Adrenal gland (tissue), 12 donors: Measurements from ENCODE around the gene FTSJ1. TPM values are rescaled to one million over a fixed set of nuclear protein-coding genes. Genes with fewer than 3 reads are reported as not detected.

ENCODE experiments used
- DNase-seq, 7 donors: peaks; one replicate each; pipeline ENCODE4 v3.0.0-alpha.2; 2019 to 2020
- H3K27ac ChIP-seq, 5 donors: fragments of 200-600 bp; sonication (generic) in 4 of 5; 1 replicate in 3 of 5; 2 replicates in 2 of 5; pipeline versions ENCODE4 v1.5.1 to v1.8.0; 2016 to 2020; ENCODE audit warnings: mild to moderate bottlenecking in 1 of 5
- H3K27me3 ChIP-seq: fragments of 200-600 bp; 2 replicates; pipeline ENCODE4 v1.8.0; 2021
- H3K36me3 ChIP-seq, 2 donors: fragments of 200-600 bp; replicated peaks in 1 of 2; 1 replicate in 1 of 2; 2 replicates in 1 of 2; pipeline versions ENCODE4 v1.5.1 to v1.8.0; 2018 to 2022
- H3K4me1 ChIP-seq, 2 donors: fragments of 200-600 bp; replicated peaks in 1 of 2; 1 replicate in 1 of 2; 2 replicates in 1 of 2; pipeline versions ENCODE4 v1.5.1 to v1.8.0; 2018 to 2021
- H3K4me3 ChIP-seq, 4 donors: fragments of 200-600 bp; sonication (generic) in 3 of 4; one replicate each; pipeline ENCODE4 v1.5.1; 2016 to 2018
- H3K9me3 ChIP-seq, 3 donors: fragments of 200-600 bp; sonication (generic) in 1 of 3; replicated peaks in 1 of 3; 1 replicate in 2 of 3; 2 replicates in 1 of 3; pipeline versions ENCODE4 v1.5.1 to v1.8.0; 2016 to 2021
- POLR2A ChIP-seq, 2 donors: fragments of 450-650 bp; IDR thresholded peaks; one replicate each; pipeline ENCODE4 v1.6.1; 2017; ENCODE audit warnings: antibody characterized with exemption in 2 of 2, mild to moderate bottlenecking in 2 of 2, moderate library complexity in 1 of 2
- WGBS, 4 donors: extraction: QIAGEN DNeasy Blood & Tissue Kit in 2 of 4; methylation state at CpG; one replicate each; pipeline versions ENCODE4 v1.1.5 to v1.1.7; 2013 to 2017; 5-methylcytosine and 5-hydroxymethylcytosine counted together
- intact Hi-C, 2 donors: fragments of 100-400 bp; cut with DNase I; formaldehyde crosslinking; loops; one replicate each; pipeline versions ENCODE4 v1.14.1 to v1.15.0; 2022 to 2023
- polyA plus RNA-seq, 3 donors: library from polyadenylated mRNA; stranded (reverse); fragments of 200-250 nt in 2 of 3; fragments of 350-450 nt in 1 of 3; fragmentation: Illumina TruSeq in 1 of 3; extraction: RNeasy Lipid Tissue Mini Kit (QIAGEN cat#74804) in 1 of 3; gene quantifications; one replicate each; pipeline ENCODE4 v1.2.3, GENCODE V29; 2013 to 2014
- total RNA-seq, 9 donors: library from RNA; depleted of rRNA in 4 of 9; stranded (reverse); fragments of >200 nt in 4 of 9; fragments of 120-200 nt in 1 of 9; fragmentation: NEBNext Ultra II Directional in 1 of 9; extraction: Animal tissue kit (Norgen Biotek cat#: 25700) in 1 of 9; gene quantifications; one replicate each; pipeline versions ENCODE4 v1.1.0 to v1.2.4, GENCODE V29; 2013 to 2023
- TF ChIP-seq, protein P1 (sequence below), 6 experiments: fragments of 450-650 bp in 4 of 6; fragments of 200-600 bp in 2 of 6; sonication (generic) in 1 of 6; IDR thresholded peaks; 1 replicate in 5 of 6; 2 replicates in 1 of 6; pipeline versions ENCODE4 v1.5.1 to v1.8.0; 2016 to 2021; ENCODE audit warnings: antibody characterized with exemption in 6 of 6, mild to moderate bottlenecking in 2 of 6, moderate library complexity in 1 of 6
- donor health status: healthy with polysubstance abuse.
- donor health status: Bipolar disorder and iron deficiency.
- donor health status: DM: yes; HTN: yes; CAD: no.
- donor health status: DM: no; HTN: no; CAD: no.
- donor health status: DM: no; HTN: no; CAD: no.
- donor health status: DM: yes; HTN: yes; CAD: no.

Gene FTSJ1
- total and polyA plus RNA-seq, 12 donors: 27.8 to 83.4 (median 42.6) TPM

DNA sequence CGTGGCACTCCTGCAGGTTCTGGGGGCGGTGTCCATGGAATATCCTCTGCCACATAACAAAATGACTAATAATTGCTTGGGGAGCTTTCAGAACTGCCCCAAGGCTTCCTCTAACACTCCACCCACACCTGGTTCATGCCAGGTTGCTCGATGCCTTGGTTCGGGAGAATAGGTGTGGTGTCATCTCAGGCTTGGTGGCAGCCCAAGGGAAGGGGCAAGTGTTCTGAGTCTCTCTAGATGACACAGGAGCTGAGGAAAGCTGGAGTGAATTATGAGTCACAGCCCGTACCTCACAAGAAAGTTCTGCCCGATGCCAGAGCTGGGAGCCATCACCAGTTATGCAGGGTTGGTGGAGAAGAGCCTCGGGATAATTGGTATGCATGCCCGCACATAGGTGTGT, 14.7 kb downstream of the FTSJ1 start:
- Histone ChIP-seq H3K27me3 (no peaks in the 10 kb centered on the region), H3K36me3 (no peaks in the 10 kb centered on the region), H3K4me1 (no peaks in the 10 kb centered on the region), H3K27ac (no peak overlapping the region), H3K4me3 (no peak overlapping the region), H3K9me3 (no peaks in the 10 kb centered on the region)
- intact Hi-C loops: loop anchor here in 1 of 2 donors (10.0 kb wide), 1 partner anchor 406 kb away; no protein-coding TSS in a partner anchor
- 55 to 80% (median 64%) methylated on average over 1 to 8 of the region's 8 CpGs for WGBS, 4 donors
- TF ChIP-seq POLR2A (IDR thresholded peaks at IDR 0.05): no peak
- TF ChIP-seq, protein P1, sequence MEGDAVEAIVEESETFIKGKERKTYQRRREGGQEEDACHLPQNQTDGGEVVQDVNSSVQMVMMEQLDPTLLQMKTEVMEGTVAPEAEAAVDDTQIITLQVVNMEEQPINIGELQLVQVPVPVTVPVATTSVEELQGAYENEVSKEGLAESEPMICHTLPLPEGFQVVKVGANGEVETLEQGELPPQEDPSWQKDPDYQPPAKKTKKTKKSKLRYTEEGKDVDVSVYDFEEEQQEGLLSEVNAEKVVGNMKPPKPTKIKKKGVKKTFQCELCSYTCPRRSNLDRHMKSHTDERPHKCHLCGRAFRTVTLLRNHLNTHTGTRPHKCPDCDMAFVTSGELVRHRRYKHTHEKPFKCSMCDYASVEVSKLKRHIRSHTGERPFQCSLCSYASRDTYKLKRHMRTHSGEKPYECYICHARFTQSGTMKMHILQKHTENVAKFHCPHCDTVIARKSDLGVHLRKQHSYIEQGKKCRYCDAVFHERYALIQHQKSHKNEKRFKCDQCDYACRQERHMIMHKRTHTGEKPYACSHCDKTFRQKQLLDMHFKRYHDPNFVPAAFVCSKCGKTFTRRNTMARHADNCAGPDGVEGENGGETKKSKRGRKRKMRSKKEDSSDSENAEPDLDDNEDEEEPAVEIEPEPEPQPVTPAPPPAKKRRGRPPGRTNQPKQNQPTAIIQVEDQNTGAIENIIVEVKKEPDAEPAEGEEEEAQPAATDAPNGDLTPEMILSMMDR (IDR thresholded peaks at IDR 0.05): no peak
- DNase-seq: no peak

DNA sequence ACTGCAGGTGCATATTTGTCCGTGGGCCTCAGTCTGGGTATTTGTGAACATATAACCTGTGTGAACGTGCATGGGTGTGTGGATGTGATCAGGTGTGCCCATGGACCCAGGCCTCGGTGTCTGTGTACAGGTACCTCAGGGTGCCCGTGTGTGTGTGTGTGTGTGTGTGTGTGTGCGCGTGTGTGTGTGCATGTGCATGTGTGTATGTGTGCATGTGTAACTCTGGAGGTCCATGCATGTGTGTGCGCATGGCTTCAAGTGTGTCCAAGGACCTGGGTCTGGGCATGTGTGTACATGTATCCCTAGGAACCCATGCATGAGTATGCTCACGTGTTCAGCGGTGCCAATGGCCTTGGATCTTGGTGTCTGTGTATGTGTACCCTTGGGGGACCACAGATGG, 15.8 kb downstream of the FTSJ1 start:
- Histone ChIP-seq H3K36me3 (no peaks in the 10 kb centered on the region), H3K4me3 (no peak overlapping the region), H3K9me3 (no peaks in the 10 kb centered on the region), H3K27me3 (no peaks in the 10 kb centered on the region), H3K4me1 (no peaks in the 10 kb centered on the region), H3K27ac (no peak overlapping the region)
- DNase-seq: no peak
- intact Hi-C loops: loop anchor here in 1 of 2 donors (10.0 kb wide), 1 partner anchor 407 kb away; no protein-coding TSS in a partner anchor
- 80 to 91% (median 84%) methylated on average over 1 to 9 of the region's 9 CpGs for WGBS, 4 donors
- TF ChIP-seq, protein P1 (IDR thresholded peaks at IDR 0.05): no peak
- no peak for TF ChIP-seq POLR2A (IDR thresholded peaks at IDR 0.05)

DNA sequence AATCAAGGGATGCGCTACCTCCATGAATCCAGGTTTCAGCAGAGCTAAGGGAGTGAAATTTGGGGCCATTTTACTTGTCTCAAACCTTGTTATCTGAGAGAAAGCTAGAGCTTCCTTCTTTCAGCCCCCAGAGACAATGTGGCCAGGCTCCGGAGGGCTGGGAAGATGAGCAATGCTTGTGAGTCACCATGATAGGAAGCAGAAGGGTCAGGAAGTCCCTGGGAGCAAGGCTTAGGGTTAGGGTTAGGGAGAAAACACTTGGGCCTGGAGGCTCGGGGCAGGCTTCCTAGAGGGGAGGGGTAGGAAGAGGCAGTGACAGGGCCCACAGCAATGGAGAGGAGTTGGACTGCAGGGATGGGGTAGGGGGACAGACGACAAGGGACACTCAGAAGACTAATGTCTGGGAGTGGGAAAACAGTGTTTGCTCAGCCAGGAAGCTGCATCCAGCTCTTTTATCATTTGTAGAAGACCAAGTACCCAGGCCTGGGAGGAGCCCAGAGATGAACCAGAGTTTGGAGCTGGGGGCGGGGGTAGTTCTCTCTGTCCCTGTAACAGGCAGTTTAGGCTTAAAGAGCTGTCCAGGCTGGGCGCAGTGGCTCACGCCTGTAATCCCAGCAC, 16.4 kb downstream of the FTSJ1 start:
- TF ChIP-seq, protein P1 (IDR thresholded peaks at IDR 0.05): no peak
- Histone ChIP-seq H3K4me3 (no peak overlapping the region), H3K27ac (peak overlapping the region in 1 of 5 donors; percentile 3), H3K4me1 (no peaks in the 10 kb centered on the region), H3K27me3 (no peaks in the 10 kb centered on the region), H3K9me3 (no peaks in the 10 kb centered on the region), H3K36me3 (no peaks in the 10 kb centered on the region)
- 51 to 71% (median 67%) methylated on average over 6 to 7 of the region's 7 CpGs for WGBS, 4 donors
- DNase-seq: peak in 1 of 7 donors; percentile 11
- intact Hi-C loops: loop anchor here in 1 of 2 donors (10.0 kb wide), 1 partner anchor 408 kb away; no protein-coding TSS in a partner anchor

DNA sequence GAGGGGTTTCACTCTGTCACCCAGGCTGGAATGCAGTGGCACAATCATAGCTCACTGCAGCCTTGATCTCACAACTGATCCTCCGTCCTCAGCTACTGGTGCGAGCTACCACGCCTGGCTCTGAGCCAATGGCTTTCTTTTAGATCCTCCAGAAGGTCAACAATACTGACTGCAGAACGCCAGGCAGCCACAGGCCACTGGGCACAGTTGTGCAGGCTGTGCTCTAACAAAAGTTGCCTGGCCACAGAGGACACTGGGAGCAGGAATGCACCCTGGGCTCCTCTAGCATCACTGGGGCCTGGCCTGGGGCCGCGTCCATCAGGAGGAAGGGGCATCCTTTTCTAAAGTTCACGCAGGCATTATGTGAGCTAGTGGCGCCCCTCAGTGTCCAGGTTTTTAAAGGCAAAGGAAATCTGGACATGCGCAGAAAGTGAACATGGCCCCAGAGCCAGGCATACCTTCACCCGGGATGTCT, 17.9 kb downstream of the FTSJ1 start:
- TF ChIP-seq, protein P1 (IDR thresholded peaks at IDR 0.05): peak in 5 of 6 experiments; percentile 23 to 48 (median 38)
- no peak for TF ChIP-seq POLR2A (IDR thresholded peaks at IDR 0.05)
- intact Hi-C loops: loop anchor here in 1 of 2 donors (10.0 kb wide), 1 partner anchor 409 kb away; no protein-coding TSS in a partner anchor

More for the DNA sequence above, 17.9 kb downstream of the FTSJ1 start:
- 9 to 36% (median 24%) methylated on average over 7 to 10 of the region's 10 CpGs for WGBS, 4 donors
- H3K36me3 ChIP-seq: no peaks in the 10 kb centered on the region
- no peak overlapping the region for H3K4me3 ChIP-seq
- no peaks in the 10 kb centered on the region for H3K4me1 ChIP-seq
- H3K27ac ChIP-seq: no peak overlapping the region
- H3K9me3 ChIP-seq: no peaks in the 10 kb centered on the region
- H3K27me3 ChIP-seq: no peaks in the 10 kb centered on the region
- DNase-seq: peak in 6 of 7 donors; percentile 58 to 71 (median 65)
